Mucosa of descending colon (tissue), 3 donors: ENCODE results near the gene ACTN4. TPM values are rescaled to one million over a fixed set of nuclear protein-coding genes. Genes with fewer than 3 reads are reported as not detected.

ENCODE experiments used
- ATAC-seq: fragments of 200-7000 bp; cut with Tn5 transposase; one replicate; pipeline ENCODE4 v1.9.1; 2020; ENCODE audit warnings: mild to moderate bottlenecking, moderate library complexity
- DNase-seq, 3 donors: peaks; one replicate each; pipeline ENCODE4 v3.0.0-alpha.2; 2020
- H3K36me3 ChIP-seq: fragments of 200-600 bp; one replicate; pipeline ENCODE4 v1.8.0; 2021; ENCODE audit warnings: low read depth, mild to moderate bottlenecking
- H3K4me1 ChIP-seq: fragments of 200-600 bp; one replicate; pipeline ENCODE4 v1.8.0; 2021; ENCODE audit warnings: low read depth, mild to moderate bottlenecking
- H3K4me3 ChIP-seq: fragments of 200-600 bp; one replicate; pipeline ENCODE4 v1.8.0; 2021; ENCODE audit warnings: mild to moderate bottlenecking
- H3K9me3 ChIP-seq: fragments of 200-600 bp; one replicate; pipeline ENCODE4 v1.8.0; 2021; ENCODE audit warnings: mild to moderate bottlenecking
- CTCF ChIP-seq: fragments of 200-600 bp; IDR thresholded peaks from one replicate; pipeline ENCODE4 v1.8.0; 2022; ENCODE audit warnings: antibody characterized with exemption, mild to moderate bottlenecking
- intact Hi-C, 2 donors: fragments of 100-400 bp; cut with DNase I in 1 of 2; cut with micrococcal nuclease in 1 of 2; formaldehyde crosslinking; loops; one replicate each; pipeline versions ENCODE4 v1.11.0 to v1.11.1; 2022; cut with DNase I, micrococcal nuclease
- total RNA-seq, 3 donors: library from RNA; stranded (reverse); fragmentation: NEBNext Ultra II Directional in 2 of 3; extraction: Animal tissue kit (Norgen Biotek cat#: 25700) in 2 of 3; gene quantifications; one replicate each; pipeline versions ENCODE4 v1.2.1 to v1.2.4, GENCODE V29; 2021 to 2023
- donor health status: DM: no; HTN: no; CAD: no; lungs with moderate emphysema.
- donor health status: DM: no; HTN: no; CAD: no.
- donor health status: DM: no; HTN: yes; CAD: no.

Gene ACTN4
- total RNA-seq, 3 donors from 2014 or later = 566 to 1,080 (median 1,014) TPM

GRCh38 chr19:38733241-38733492 lies 85.7 kb downstream of the ACTN4 start:
- DNase-seq (no peak), ATAC-seq (no peak)
- Histone ChIP-seq H3K9me3 (no peaks in the 10 kb centered on the region), H3K4me3 (no peak overlapping the region), H3K4me1 (peaks cover 40% of the 10 kb centered on the region), H3K36me3 (no peaks in the 10 kb centered on the region)
- TF ChIP-seq CTCF = no peak
- intact Hi-C loops = no loop called here

GRCh38 chr19:38733493-38734175 lies 86.2 kb downstream of the ACTN4 start:
- Histone ChIP-seq H3K9me3 (no peaks in the 10 kb centered on the region), H3K36me3 (no peaks in the 10 kb centered on the region), H3K4me1 (peaks cover 40% of the 10 kb centered on the region), H3K4me3 (no peak overlapping the region)
- DNase-seq (peak in 1 of 3 donors; percentile 53), ATAC-seq (no peak)
- intact Hi-C loops = no loop called here
- no peak for TF ChIP-seq CTCF

GRCh38 chr19:38734176-38734425 lies 86.7 kb downstream of the ACTN4 start:
- H3K36me3 ChIP-seq = no peaks in the 10 kb centered on the region
- DNase-seq = peak in 1 of 3 donors; percentile 60
- intact Hi-C loops = no loop called here
- H3K9me3 ChIP-seq = no peaks in the 10 kb centered on the region
- TF ChIP-seq CTCF = no peak
- ATAC-seq = no peak
- no peak overlapping the region for H3K4me3 ChIP-seq
- H3K4me1 ChIP-seq = peaks cover 40% of the 10 kb centered on the region

GRCh38 chr19:38734426-38735256 lies 87.2 kb downstream of the ACTN4 start:
- Histone ChIP-seq H3K4me1 (peaks cover 40% of the 10 kb centered on the region), H3K36me3 (no peaks in the 10 kb centered on the region), H3K9me3 (no peaks in the 10 kb centered on the region), H3K4me3 (no peak overlapping the region)
- TF ChIP-seq CTCF = no peak
- peak; percentile 37 for ATAC-seq
- peak; percentile 59 to 79 (median 63) for DNase-seq
- intact Hi-C loops = no loop called here

GRCh38 chr19:38735257-38735686 lies 87.8 kb downstream of the ACTN4 start:
- no peak for TF ChIP-seq CTCF
- DNase-seq (peak; percentile 63 to 87 (median 73)), ATAC-seq (peak; percentile 32)
- intact Hi-C loops = no loop called here
- Histone ChIP-seq H3K4me3 (no peak overlapping the region), H3K9me3 (no peaks in the 10 kb centered on the region), H3K36me3 (no peaks in the 10 kb centered on the region), H3K4me1 (peaks cover 40% of the 10 kb centered on the region)
